Head of caudate nucleus (tissue), 42 donors: ENCODE data around the gene SYNDIG1.

Experiments
- DNase-seq, 42 donors: peaks; one replicate each; pipeline versions ENCODE4 v3.0.0 to v3.0.0-alpha.2; 2020 to 2021; ENCODE audit warnings: mixed read lengths in 7 of 42
- intact Hi-C: fragments of 100-400 bp; cut with DNase I; formaldehyde crosslinking; loops from one replicate; pipeline ENCODE4 v1.15.0; 2022

SYNDIG1 gene

DNA sequence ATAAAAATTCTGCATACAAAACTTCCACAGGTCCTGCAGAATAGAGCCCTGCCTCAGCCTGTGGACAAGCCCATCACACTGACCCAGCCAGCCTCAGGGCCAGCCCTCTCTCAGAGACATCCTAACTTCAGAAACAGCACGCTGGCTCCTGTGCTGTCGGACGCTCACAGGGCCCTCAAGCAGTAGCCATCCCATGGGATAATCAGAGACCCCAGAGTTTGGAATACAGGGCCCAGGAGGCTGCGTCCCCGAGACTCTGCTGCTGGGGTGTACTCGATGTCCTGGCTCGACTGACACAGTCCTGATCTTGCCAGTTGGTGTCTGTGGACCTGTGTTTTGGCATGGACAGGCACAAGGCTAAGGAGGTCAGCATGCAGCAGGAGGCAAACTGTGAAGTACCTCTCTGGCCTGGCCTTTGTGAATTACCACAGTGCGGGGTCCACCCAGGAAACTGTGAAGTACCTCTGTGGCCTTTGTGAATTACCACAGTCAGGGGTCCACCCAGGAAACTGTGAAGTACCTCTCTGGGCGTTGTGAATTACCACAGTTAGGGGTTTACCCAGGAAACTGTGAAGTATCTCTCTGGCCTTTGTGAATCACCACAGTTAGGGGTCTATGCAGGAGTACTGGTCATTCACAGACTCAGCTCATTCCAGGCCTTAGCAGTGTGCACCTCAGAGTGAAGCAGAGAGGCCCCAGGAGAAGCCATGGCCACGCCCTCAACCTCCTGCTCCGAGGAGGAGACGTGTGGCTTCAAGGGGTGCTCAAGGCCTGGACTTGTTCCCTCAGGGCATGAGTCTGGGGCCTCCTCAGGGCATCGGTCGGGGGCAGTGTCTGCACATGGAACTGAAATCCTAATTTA lies 212.4 kb downstream of the SYNDIG1 start:
- DNase-seq: peak in 7 of 42 donors; percentile 4 to 22 (median 8)
- intact Hi-C loops: no loop called here

DNA sequence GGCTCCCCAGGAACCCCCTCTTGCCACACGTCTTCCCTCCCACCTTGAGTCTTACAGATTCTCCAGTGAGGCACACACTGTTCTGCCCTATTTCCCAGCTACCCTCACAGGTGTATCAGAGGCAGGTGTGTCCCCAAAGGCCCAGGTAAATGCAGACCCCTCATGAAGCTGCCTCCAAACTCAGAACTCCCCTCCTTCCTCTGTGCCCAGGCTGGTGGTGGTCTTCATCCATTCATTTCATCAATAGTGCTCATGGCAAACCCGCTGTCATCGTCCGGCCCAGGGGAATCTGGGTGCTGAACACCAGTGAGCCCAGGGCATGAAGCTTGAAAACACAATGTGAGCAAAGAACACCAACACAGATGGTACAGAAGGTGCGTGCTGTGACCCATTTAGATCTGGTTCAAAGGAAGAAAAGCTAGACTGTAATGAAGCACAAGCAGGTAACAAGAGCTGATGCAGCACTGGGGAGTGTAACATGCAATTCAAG lies 213.1 kb downstream of the SYNDIG1 start:
- peak in 9 of 42 donors; percentile 2 to 22 (median 12) for DNase-seq
- intact Hi-C loops: no loop called here

DNA sequence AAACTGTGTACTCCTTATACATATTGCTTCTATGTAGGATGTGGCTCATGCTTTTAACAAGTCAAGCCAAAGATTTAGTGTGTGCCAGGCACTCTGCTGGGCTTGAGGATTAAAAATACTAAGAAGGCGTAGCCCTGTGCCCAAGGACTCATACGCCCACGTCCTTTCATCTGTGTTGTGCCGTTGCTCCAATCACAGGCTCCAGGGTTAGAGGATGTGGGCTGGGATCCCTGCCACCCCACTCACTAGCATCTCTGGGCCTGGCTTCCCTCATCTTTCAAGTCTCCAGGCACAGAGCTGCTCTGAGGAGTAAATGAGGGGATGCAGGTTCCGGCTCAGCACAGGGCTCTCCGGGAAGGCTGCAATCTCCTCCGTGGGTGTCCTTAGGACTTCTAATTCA lies 214.2 kb downstream of the SYNDIG1 start:
- intact Hi-C loops: no loop called here

DNA sequence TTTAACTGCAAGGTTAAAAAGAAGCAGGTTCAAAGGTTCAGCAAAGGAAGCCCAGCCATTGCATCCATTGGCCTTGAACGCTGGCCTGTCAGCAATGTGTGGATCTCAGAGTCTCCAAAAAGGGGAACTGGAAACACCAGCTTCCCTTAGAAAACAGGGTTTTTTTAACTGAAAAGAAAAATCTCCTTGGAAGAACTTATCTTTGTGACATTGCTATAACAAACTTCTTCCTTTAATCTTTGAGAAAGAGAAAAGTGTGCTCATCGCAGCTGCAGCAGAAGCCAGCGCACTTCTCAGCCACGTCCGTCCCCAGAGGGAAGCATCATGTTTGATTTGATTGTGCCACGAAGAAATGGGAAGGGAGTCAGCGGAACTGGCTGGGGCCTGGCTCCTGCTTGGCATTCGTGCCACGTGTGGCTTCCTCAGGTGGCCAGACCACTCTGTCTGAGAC lies 215.0 kb downstream of the SYNDIG1 start:
- intact Hi-C loops: no loop called here
- DNase-seq: peak in 19 of 42 donors; percentile 10 to 50 (median 25)

More for the DNA sequence above, 214.2 kb downstream of the SYNDIG1 start:
- DNase-seq: peak in 36 of 42 donors; percentile 26 to 87 (median 59)

DNA sequence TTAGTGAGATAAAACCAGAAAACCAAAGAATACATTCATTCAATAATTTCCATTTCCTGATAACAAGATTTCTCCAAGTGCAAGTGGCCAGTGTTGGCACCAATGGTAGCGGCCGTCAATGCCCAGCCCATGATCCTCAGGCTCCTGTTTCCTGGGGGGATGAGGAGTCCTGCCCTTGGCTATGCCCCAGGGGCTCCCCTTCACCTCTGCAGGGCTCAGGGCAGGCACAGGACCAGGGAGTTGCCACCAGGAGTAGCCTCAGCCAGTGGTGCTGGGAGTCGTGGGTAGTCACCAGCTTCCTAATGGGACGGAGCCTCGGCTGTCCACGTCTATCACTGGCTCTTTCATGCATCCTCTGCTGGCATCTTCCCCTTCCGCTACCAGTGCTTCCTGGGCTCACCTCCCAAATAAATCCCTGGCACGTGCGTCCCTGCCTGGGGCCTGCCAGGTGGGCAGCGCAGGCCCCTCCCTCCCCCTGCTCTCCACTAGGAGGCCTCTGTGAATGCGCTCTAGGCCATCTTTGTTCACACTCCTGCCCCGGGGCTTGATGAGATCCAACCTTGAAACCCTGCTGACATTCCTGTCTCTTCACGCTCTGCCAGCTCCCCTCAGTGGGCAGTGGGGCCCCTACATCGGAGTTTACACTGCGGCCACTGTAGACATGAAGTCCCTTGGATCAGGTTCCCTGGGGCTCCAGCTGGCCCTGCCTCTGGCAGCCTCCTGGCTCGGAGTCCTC lies 215.7 kb downstream of the SYNDIG1 start:
- intact Hi-C loops: no loop called here
- DNase-seq: peak in 21 of 42 donors; percentile 3 to 38 (median 12)

DNA sequence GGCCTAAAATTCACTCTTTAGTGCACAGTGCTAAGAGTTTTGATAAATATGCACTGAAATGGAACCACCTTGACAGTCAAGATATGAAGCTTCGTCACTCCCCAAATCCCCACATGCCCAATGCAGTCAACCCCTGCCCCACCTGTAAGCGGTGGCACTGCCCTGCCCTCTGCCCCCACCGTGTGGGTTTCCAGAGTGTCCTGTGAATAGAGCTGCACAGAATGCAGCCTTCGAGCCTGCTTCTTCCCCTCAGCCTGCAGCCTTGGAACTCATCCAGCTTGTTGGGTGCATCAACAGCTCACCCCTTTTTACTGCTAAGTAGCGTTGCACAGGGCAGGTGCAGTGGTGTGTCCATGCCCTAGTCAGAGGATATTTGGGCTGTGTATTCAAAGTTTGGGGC lies 216.3 kb downstream of the SYNDIG1 start:
- DNase-seq: peak in 21 of 42 donors; percentile 2 to 37 (median 9)
- intact Hi-C loops: no loop called here

DNA sequence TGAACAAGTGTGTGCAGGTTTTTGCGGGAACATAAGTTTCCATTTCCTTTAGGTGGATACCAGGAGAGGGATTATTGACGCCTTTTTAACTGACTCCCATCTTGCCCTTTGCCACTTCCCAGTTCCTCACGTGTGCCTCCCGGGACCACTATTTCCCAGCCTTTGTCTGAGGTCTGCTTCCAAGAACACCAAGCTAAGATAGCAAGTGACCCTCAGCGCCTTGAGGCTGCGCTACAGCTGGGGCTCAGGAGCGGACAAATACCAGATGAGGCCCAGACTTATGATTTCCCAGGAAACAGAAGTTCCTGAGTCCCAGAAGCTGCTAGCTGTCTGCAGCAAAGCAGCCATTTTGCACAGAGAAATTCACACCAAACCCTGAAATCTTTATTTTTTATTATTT lies 216.7 kb downstream of the SYNDIG1 start:
- intact Hi-C loops: no loop called here
- peak in 15 of 42 donors; percentile 1 to 16 (median 4) for DNase-seq

DNA sequence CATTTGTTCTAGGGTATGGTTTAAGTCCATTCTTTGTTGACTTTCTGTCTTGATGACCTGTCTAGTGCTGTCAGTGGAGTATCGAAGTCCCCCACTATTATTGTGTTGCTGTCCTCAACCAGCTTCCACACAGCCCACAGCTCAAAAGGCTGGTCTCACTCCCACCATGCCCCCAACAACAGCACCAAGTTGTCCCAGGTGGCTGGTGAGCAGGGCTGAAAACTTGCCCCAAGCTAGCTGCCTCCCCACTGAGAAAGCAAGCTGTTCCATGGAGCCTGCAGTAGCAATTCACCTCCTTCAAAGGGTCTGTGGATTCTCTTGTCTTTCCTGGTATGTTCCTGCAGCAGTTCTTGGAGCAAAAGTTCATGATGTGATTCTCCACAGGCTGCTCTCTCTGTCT lies 221.0 kb downstream of the SYNDIG1 start:
- intact Hi-C loops: no loop called here

DNA sequence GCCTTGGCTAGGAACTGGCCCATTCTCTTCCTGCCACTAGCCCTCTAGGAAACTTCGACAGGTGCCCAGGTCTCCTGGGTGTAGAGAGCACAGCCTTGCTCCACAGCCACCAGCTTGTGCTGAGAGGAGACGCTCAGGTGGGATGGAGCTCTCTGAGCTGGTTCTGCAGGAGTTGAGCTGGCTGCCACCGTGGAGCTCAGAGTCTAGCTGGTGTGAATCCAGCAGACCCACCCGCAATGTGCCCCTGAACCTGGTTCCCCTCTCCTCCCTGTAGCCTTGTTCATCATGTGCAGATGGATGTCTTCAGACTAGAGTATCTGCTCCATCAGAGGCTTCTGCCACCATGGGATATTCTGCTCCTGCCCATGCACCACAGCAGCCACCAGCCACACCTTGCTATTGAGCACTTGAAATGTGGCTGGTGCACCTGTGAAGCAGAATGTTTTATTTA lies 222.5 kb downstream of the SYNDIG1 start:
- DNase-seq: peak in 18 of 42 donors; percentile 0 to 31 (median 5)
- intact Hi-C loops: no loop called here

More for the DNA sequence above, 221.0 kb downstream of the SYNDIG1 start:
- peak in 14 of 42 donors; percentile 0 to 23 (median 8) for DNase-seq

DNA sequence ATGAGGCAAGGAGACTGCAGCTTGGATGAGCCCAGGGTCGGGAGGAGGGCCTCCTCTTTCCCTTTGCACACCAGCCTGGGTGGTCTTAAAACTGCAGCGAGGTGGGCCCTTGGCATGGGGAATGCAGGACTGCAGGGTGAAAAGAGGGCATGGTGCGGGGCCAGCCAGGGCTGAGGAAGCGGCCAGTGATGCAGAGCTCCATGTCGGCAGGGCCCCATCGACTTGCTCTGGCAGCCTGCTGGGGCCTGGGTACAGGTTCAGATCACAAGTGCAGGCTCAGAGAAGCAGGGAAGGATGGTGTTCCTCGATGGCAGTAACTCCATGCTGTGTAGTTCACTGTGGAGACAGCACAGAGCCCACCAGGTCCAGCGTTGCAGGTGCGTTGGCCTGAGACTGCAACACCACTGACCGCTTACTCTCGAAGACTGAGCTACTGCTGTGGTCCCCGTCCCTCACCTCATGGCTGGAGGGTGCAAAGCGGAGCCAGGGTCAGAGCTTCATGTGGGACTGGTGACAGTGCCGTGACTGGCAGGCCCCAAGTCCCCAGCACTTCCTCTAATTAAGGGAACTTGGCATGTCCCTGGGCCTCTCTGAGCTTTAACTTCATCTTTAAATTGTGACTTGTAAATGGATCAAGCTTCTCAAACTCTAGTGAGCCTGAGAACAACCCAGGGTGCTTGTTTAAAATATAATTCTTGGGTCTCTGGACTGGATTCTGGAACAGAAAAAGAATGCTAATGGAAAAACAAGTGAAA lies 223.2 kb downstream of the SYNDIG1 start:
- peak in 24 of 42 donors; percentile 1 to 36 (median 8) for DNase-seq
- intact Hi-C loops: no loop called here

DNA sequence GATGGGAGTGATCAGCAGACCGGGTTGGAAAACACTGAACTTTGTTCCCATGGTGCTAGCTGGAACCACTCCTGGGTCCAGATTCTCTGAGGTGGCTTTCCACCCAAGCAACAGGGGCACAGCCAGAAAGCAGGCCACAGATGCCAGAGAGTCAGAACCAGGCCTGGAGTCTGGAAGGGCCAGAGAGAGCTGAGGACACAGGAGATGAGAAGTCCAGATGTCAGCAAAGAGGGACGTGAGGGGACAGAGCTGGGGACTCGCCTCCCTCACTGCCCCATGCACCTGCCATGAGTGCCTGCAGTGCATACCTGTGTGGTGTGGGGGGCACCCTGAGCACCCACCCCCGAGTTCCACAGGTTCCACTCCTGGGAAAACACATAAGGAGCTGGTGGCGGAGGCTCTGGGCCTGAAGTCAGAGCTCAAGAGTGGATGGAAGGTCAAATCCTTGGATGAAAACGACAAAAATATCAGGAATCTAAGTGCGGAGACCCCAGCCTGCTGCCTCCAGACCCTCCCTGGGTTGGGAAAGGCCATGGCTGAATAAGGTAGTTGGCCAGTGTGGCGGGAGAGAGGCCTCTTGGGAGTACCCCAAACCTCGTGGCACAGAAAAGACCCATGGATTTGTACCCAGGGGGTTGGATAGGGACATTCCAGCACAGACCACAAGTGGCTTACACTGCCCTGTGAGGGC lies 224.2 kb downstream of the SYNDIG1 start:
- intact Hi-C loops: no loop called here
- peak in 22 of 42 donors; percentile 0 to 38 (median 7) for DNase-seq

DNA sequence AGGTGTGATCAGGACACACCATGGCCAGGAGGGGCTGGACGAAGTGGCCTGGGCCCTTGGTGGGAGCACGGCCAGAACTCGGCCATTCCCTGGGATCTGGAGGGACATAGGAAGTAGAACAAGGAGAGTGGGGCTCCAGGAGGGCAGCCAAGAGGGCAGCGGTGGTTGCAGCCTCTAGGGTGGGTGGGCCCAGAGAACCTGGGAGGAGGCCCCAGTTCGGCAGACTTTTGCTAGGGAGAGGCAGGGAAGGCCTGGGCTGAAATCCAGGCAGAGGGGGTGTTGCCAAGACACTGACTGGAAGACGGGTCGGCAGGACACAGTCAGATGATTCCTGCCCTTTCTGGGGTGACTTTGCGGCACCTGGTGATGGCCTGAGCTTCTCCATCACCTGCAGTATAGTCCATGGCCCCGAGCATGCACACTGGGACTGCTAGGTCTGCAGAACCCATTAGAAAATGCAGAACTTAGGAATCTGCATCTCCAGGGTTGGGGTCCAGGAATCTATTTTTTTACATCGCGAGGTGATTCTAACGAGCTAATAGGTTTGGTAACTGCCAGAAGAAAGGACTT lies 224.8 kb downstream of the SYNDIG1 start:
- peak in 21 of 42 donors; percentile 0 to 39 (median 4) for DNase-seq
- intact Hi-C loops: no loop called here

DNA sequence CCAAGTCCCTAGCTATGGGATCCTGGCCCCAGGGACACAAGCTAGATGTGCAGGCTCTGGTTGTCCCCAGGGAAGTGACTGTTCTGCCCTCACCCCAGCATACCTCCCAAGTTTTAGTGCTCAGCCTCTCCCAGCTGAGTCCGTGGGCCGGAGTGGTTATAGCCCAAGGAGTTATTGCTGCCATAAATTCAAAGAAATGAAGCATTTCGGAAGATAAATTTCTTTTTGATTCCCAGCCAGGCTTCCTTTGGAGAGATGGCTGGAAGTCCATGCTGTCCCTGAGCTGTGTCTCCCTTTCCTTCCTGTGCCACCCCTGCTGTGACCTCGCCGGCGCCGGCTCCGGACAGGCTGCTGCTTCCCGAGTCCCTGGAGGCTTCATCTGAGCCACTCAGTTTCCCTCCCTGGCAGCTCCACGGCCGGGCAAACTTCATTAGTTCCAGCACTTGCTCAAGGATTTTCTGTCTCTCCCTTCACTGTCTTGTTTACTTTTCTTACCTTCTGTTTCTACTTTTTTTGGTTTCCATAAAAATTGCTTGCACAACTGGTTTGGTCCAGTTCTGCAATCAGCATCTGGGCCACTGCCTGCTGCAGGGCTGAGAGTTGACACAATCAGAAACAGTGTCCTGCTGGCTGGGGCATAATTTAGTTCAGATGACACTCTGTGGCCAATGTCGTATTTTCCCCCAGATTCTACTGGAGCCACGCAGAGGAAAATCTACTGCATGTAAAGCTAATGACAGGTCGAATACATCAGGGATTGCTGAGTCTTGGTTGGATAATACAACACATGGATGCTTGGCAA lies 225.5 kb downstream of the SYNDIG1 start:
- intact Hi-C loops: no loop called here
- peak in 20 of 42 donors; percentile 1 to 55 (median 15) for DNase-seq

DNA sequence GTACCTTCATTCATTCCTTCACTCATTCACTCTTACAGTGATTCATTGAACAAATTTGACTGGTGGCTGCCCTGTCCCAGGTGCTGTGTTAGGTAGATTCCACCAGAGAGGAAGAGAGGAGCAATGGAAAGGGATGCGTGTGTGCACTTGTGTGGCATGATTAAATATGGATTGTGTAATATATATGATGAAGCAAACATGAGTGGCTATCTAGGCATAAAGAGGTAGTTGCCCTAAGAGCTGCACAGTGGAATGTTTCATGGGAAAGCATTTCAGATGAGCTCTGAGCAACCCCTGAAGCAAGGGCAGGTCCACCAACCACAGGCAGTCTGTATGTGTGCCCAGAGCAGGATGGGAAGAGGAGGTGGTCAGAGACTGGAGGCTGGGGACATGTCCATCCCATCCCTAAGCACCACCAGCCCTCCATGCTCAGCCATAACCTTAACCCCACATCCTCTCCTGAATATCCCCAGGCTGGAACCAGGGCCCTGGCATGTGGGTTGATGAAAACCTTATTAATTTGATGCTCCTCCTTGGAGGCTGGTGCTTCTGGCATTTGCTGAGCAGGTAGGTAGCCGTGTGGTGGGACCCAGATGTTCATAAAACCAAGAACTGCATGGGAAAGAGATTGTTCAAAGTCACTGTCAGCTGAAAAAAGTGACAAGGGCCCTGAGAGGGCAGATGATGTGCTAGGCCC lies 226.2 kb downstream of the SYNDIG1 start:
- intact Hi-C loops: no loop called here
- DNase-seq: peak in 10 of 42 donors; percentile 2 to 33 (median 6)

DNA sequence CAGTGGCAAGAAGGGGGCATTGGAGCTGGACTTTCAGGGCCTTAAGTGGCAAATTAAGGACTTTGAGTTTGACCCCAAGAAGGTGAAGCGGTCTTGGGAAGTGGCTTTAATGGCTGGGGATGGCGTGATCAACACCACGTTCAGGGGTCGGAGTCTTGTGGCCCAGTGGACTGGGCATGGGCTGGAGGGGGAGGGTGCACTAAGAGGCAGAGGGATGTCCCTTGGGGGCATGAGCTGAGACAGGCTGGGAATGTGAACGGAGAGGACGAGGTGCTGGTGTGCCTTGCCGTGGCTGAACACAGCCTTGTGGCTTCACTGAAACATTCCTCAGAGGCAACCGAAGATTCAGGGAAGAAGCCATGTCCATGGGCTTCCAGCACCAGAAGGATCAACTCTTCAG lies 227.0 kb downstream of the SYNDIG1 start:
- DNase-seq: peak in 12 of 42 donors; percentile 4 to 26 (median 10)
- intact Hi-C loops: no loop called here

DNA sequence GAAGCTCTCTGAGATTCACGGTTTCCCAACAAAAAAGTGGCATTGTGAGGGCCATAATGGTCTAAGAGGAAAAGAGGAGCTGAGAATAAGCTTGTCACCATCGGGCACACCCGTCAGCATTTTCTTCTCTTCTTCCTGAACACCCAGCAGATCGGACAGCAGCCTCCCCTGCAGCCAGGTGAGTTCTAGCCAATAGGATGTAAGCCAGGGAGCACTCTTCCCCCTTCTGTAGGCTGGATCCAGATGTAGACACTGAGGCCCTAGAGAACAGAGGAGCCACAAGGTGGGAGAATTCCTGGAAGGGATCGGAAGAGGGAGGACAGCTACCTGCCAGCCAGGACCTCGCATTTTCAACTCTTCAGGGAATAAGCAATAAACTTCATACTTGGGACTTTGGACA lies 228.0 kb downstream of the SYNDIG1 start:
- peak in 6 of 42 donors; percentile 2 to 17 (median 6) for DNase-seq

More for the DNA sequence above, 228.0 kb downstream of the SYNDIG1 start:
- intact Hi-C loops: no loop called here
